HUDEP-2 (cell line): ENCODE measurements around the gene SPDYE18.
"Not testable (repeated sequence)": the region's sequence is repeated elsewhere in the genome, so short reads cannot be mapped to it uniquely, and the experiment has no call there.

Source experiments
- DNase-seq, 76 experiments: peaks; one replicate each; lab custom pipeline; 2025; ENCODE audit not compliant: unreplicated experiment in 76 of 76; lab: John Stamatoyannopoulos, UW

Gene SPDYE18

GRCh38 chr7:77062557-77062956 is at the start of gene SPDYE18:
Gene SPDYE18, minus strand, starts transcription at chr7:77062558. Its CDS starts 2,046 bp downstream, at chr7:77060512.
- not testable (repeated sequence) for DNase-seq

GRCh38 chr7:77108362-77108761 is 46.0 kb upstream of the SPDYE18 start:
- not testable (repeated sequence) for DNase-seq

GRCh38 chr7:77107659-77108058 is 45.3 kb upstream of the SPDYE18 start:
- DNase-seq, result not testable (repeated sequence)

- not testable (repeated sequence) for DNase-seq
These were observed 43.5 kb upstream of the SPDYE18 start for GRCh38 chr7:77105904-77106303.

GRCh38 chr7:77102671-77103070 is 40.3 kb upstream of the SPDYE18 start:
- DNase-seq, result not testable (repeated sequence)

- DNase-seq, result not testable (repeated sequence)
These were observed 38.8 kb upstream of the SPDYE18 start for GRCh38 chr7:77101187-77101586.

- DNase-seq, result not testable (repeated sequence)
These were observed 38.1 kb upstream of the SPDYE18 start for GRCh38 chr7:77100501-77100900.

- DNase-seq, result not testable (repeated sequence)
These were observed 29.9 kb upstream of the SPDYE18 start for GRCh38 chr7:77092301-77092700.

- DNase-seq, result not testable (repeated sequence)
These were observed 19.8 kb upstream of the SPDYE18 start for GRCh38 chr7:77082192-77082591.

GRCh38 chr7:77080236-77080635 is 17.9 kb upstream of the SPDYE18 start:
- not testable (repeated sequence) for DNase-seq

GRCh38 chr7:77079624-77080023 is 17.3 kb upstream of the SPDYE18 start:
- not testable (repeated sequence) for DNase-seq

GRCh38 chr7:77079112-77079511 is 16.8 kb upstream of the SPDYE18 start:
- DNase-seq, result not testable (repeated sequence)

GRCh38 chr7:77077060-77077459 is 14.7 kb upstream of the SPDYE18 start:
- not testable (repeated sequence) for DNase-seq

GRCh38 chr7:77074786-77075396 is 12.5 kb upstream of the SPDYE18 start:
- not testable (repeated sequence) for DNase-seq

GRCh38 chr7:77071108-77071507 is 8.8 kb upstream of the SPDYE18 start:
- not testable (repeated sequence) for DNase-seq

GRCh38 chr7:77065869-77066268 is 3.5 kb upstream of the SPDYE18 start:
- not testable (repeated sequence) for DNase-seq

GRCh38 chr7:77063732-77064131 is 1.4 kb upstream of the SPDYE18 start:
- DNase-seq, result not testable (repeated sequence)

GRCh38 chr7:77032261-77032660 is 30.1 kb downstream of the SPDYE18 start, which contains the start of gene SPDYE17:
Gene SPDYE17, minus strand, starts transcription at chr7:77032361. Its CDS starts 1,791 bp downstream, at chr7:77030570.
- not testable (repeated sequence) for DNase-seq

- not testable (repeated sequence) for DNase-seq
These were observed 36.0 kb downstream of the SPDYE18 start for GRCh38 chr7:77026349-77026748.

GRCh38 chr7:77010074-77010680 is 52.2 kb downstream of the SPDYE18 start:
- not testable (repeated sequence) for DNase-seq

- DNase-seq, result not testable (repeated sequence)
These were observed 54.4 kb downstream of the SPDYE18 start for GRCh38 chr7:77008000-77008399.
